Measurements from ENCODE around the gene OSBPL9. TPM values are rescaled to one million over a fixed set of nuclear protein-coding genes. Genes with fewer than 3 reads are reported as not detected.

OSBPL9 gene
- total RNA-seq, 1 donor from 2014 or later: 91.2 TPM

- H3K4me1 Mint-ChIP-seq (ENCODE audit: unreplicated experiment): peaks cover 41% of the 10 kb centered on the region
- no peaks in the 10 kb centered on the region for H3K36me3 Mint-ChIP-seq (ENCODE audit: low read depth, unreplicated experiment)
- no peaks in the 10 kb centered on the region for H3K27me3 Mint-ChIP-seq (ENCODE audit: unreplicated experiment)
- no peak for DNase-seq (ENCODE audit: low spot score)
- TF ChIP-seq, protein P1, sequence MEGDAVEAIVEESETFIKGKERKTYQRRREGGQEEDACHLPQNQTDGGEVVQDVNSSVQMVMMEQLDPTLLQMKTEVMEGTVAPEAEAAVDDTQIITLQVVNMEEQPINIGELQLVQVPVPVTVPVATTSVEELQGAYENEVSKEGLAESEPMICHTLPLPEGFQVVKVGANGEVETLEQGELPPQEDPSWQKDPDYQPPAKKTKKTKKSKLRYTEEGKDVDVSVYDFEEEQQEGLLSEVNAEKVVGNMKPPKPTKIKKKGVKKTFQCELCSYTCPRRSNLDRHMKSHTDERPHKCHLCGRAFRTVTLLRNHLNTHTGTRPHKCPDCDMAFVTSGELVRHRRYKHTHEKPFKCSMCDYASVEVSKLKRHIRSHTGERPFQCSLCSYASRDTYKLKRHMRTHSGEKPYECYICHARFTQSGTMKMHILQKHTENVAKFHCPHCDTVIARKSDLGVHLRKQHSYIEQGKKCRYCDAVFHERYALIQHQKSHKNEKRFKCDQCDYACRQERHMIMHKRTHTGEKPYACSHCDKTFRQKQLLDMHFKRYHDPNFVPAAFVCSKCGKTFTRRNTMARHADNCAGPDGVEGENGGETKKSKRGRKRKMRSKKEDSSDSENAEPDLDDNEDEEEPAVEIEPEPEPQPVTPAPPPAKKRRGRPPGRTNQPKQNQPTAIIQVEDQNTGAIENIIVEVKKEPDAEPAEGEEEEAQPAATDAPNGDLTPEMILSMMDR (IDR thresholded peaks at IDR 0.05; ENCODE audit: unreplicated experiment): no peak
- H3K27ac Mint-ChIP-seq (ENCODE audit: unreplicated experiment): no peak overlapping the region
- no peaks in the 10 kb centered on the region for H3K9me3 Mint-ChIP-seq (ENCODE audit: unreplicated experiment)
- no peak overlapping the region for H3K4me3 Mint-ChIP-seq (ENCODE audit: unreplicated experiment)
Measured at GRCh38 chr1:51622455-51622913, 5.6 kb downstream of the OSBPL9 start.

GRCh38 chr1:51623025-51623424 is 6.1 kb downstream of the OSBPL9 start:
- H3K4me1 Mint-ChIP-seq (ENCODE audit: unreplicated experiment): peaks cover 35% of the 10 kb centered on the region
- no peaks in the 10 kb centered on the region for H3K9me3 Mint-ChIP-seq (ENCODE audit: unreplicated experiment)
- H3K27me3 Mint-ChIP-seq (ENCODE audit: unreplicated experiment): no peaks in the 10 kb centered on the region
- DNase-seq (ENCODE audit: low spot score): no peak
- H3K4me3 Mint-ChIP-seq (ENCODE audit: unreplicated experiment): no peak overlapping the region
- no peak overlapping the region for H3K27ac Mint-ChIP-seq (ENCODE audit: unreplicated experiment)
- TF ChIP-seq, protein P1 (IDR thresholded peaks at IDR 0.05; ENCODE audit: unreplicated experiment): no peak
- H3K36me3 Mint-ChIP-seq (ENCODE audit: low read depth, unreplicated experiment): no peaks in the 10 kb centered on the region

GRCh38 chr1:51623450-51623849 is 6.6 kb downstream of the OSBPL9 start:
- Mint-ChIP-seq H3K27me3 (ENCODE audit: unreplicated experiment) (no peaks in the 10 kb centered on the region), H3K9me3 (ENCODE audit: unreplicated experiment) (no peaks in the 10 kb centered on the region), H3K27ac (ENCODE audit: unreplicated experiment) (no peak overlapping the region), H3K4me1 (ENCODE audit: unreplicated experiment) (peaks cover 31% of the 10 kb centered on the region), H3K4me3 (ENCODE audit: unreplicated experiment) (no peak overlapping the region), H3K36me3 (ENCODE audit: low read depth, unreplicated experiment) (no peaks in the 10 kb centered on the region)
- DNase-seq (ENCODE audit: low spot score): no peak
- TF ChIP-seq, protein P1 (IDR thresholded peaks at IDR 0.05; ENCODE audit: unreplicated experiment): no peak

GRCh38 chr1:51624855-51625254 is 8.0 kb downstream of the OSBPL9 start:
- Mint-ChIP-seq H3K27ac (ENCODE audit: unreplicated experiment) (no peak overlapping the region), H3K36me3 (ENCODE audit: low read depth, unreplicated experiment) (no peaks in the 10 kb centered on the region), H3K9me3 (ENCODE audit: unreplicated experiment) (no peaks in the 10 kb centered on the region), H3K27me3 (ENCODE audit: unreplicated experiment) (no peaks in the 10 kb centered on the region), H3K4me3 (ENCODE audit: unreplicated experiment) (no peak overlapping the region), H3K4me1 (ENCODE audit: unreplicated experiment) (peaks cover 20% of the 10 kb centered on the region)
- DNase-seq (ENCODE audit: low spot score): no peak
- TF ChIP-seq, protein P1 (IDR thresholded peaks at IDR 0.05; ENCODE audit: unreplicated experiment): no peak

- Mint-ChIP-seq H3K27me3 (ENCODE audit: unreplicated experiment) (no peaks in the 10 kb centered on the region), H3K4me3 (ENCODE audit: unreplicated experiment) (no peak overlapping the region), H3K4me1 (ENCODE audit: unreplicated experiment) (peaks cover 8% of the 10 kb centered on the region), H3K9me3 (ENCODE audit: unreplicated experiment) (no peaks in the 10 kb centered on the region), H3K27ac (ENCODE audit: unreplicated experiment) (no peak overlapping the region), H3K36me3 (ENCODE audit: low read depth, unreplicated experiment) (no peaks in the 10 kb centered on the region)
- TF ChIP-seq, protein P1 (IDR thresholded peaks at IDR 0.05; ENCODE audit: unreplicated experiment): no peak
- no peak for DNase-seq (ENCODE audit: low spot score)
Measured at GRCh38 chr1:51627672-51628071, 10.8 kb downstream of the OSBPL9 start.
